KMS-11 (cell line): Measurements from ENCODE around the gene VCL.

Experiments used
- H2AFZ ChIP-seq: fragments of 200-600 bp; sonication (generic); 2 replicates; pipeline ENCODE4 v1.6.1; 2016; ENCODE audit warnings: antibody characterized with exemption, mixed run types, low read depth
- H3K27ac ChIP-seq: fragments of 200-600 bp; sonication (generic); 2 replicates; pipeline ENCODE4 v1.6.1; 2016; ENCODE audit warnings: mild to moderate bottlenecking, mixed run types
- H3K27me3 ChIP-seq: fragments of 200-600 bp; sonication (generic); 2 replicates; pipeline ENCODE4 v1.6.1; 2017; ENCODE audit warnings: mild to moderate bottlenecking, low read depth, mixed run types, moderate library complexity; ENCODE audit not compliant: insufficient read depth
- H3K36me3 ChIP-seq: fragments of 200-600 bp; sonication (generic); 2 replicates; pipeline ENCODE4 v1.6.1; 2017; ENCODE audit warnings: mild to moderate bottlenecking, mixed run types; ENCODE audit not compliant: insufficient read depth
- H3K4me1 ChIP-seq: fragments of 200-600 bp; sonication (generic); 2 replicates; pipeline ENCODE4 v1.6.1; 2016; ENCODE audit warnings: mild to moderate bottlenecking, low read depth, mixed run types; ENCODE audit not compliant: poor library complexity, severe bottlenecking
- H3K4me2 ChIP-seq: fragments of 200-600 bp; sonication (generic); 2 replicates; pipeline ENCODE4 v1.7.0; 2016; ENCODE audit warnings: mild to moderate bottlenecking, mixed run types
- H3K4me3 ChIP-seq: fragments of 200-600 bp; sonication (generic); IDR thresholded peaks from 2 replicates; pipeline ENCODE4 v1.6.1; 2017; ENCODE audit warnings: low read depth, low read length, mixed read lengths; ENCODE audit not compliant: insufficient read depth
- H3K79me2 ChIP-seq: fragments of 200-600 bp; sonication (generic); 2 replicates; pipeline ENCODE4 v1.6.1; 2016; ENCODE audit warnings: low read depth, mixed run types; ENCODE audit not compliant: insufficient read depth
- H3K9ac ChIP-seq: fragments of 200-600 bp; sonication (generic); 2 replicates; pipeline ENCODE4 v1.6.1; 2016; ENCODE audit warnings: mild to moderate bottlenecking, mixed run types
- H4K20me1 ChIP-seq: fragments of 200-600 bp; sonication (generic); 2 replicates; pipeline ENCODE4 v1.6.1; 2016; ENCODE audit warnings: mild to moderate bottlenecking, mixed run types; ENCODE audit not compliant: insufficient read depth
- TF ChIP-seq, protein P1 (sequence below): fragments of 200-600 bp; sonication (generic); conservative IDR thresholded peaks from 2 replicates; pipeline ENCODE4 v1.6.1; 2017; ENCODE audit warnings: low read depth, mild to moderate bottlenecking, antibody characterized with exemption, low read length, moderate library complexity, mixed read lengths

VCL gene

GRCh38 chr10:74092372-74092771, 94.5 kb downstream of the VCL start:
- H3K27me3 ChIP-seq, result no peaks in the 10 kb centered on the region
- H3K4me1 ChIP-seq, result no peaks in the 10 kb centered on the region
- H3K4me2 ChIP-seq, result no peak overlapping the region
- no peaks in the 10 kb centered on the region for H3K79me2 ChIP-seq
- no peak overlapping the region for H3K27ac ChIP-seq
- TF ChIP-seq, protein P1, sequence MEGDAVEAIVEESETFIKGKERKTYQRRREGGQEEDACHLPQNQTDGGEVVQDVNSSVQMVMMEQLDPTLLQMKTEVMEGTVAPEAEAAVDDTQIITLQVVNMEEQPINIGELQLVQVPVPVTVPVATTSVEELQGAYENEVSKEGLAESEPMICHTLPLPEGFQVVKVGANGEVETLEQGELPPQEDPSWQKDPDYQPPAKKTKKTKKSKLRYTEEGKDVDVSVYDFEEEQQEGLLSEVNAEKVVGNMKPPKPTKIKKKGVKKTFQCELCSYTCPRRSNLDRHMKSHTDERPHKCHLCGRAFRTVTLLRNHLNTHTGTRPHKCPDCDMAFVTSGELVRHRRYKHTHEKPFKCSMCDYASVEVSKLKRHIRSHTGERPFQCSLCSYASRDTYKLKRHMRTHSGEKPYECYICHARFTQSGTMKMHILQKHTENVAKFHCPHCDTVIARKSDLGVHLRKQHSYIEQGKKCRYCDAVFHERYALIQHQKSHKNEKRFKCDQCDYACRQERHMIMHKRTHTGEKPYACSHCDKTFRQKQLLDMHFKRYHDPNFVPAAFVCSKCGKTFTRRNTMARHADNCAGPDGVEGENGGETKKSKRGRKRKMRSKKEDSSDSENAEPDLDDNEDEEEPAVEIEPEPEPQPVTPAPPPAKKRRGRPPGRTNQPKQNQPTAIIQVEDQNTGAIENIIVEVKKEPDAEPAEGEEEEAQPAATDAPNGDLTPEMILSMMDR, result no peak
- no peak overlapping the region for H2AFZ ChIP-seq
- no peak overlapping the region for H3K9ac ChIP-seq
- no peak overlapping the region for H3K4me3 ChIP-seq
- no peaks in the 10 kb centered on the region for H4K20me1 ChIP-seq
- H3K36me3 ChIP-seq, result peaks cover under 1% of the 10 kb centered on the region; the same call in 1 of the 2 replicates

- no peak overlapping the region for H3K9ac ChIP-seq
- peaks cover 3% of the 10 kb centered on the region; the same call in 1 of the 2 replicates for H3K36me3 ChIP-seq
- no peaks in the 10 kb centered on the region for H3K79me2 ChIP-seq
- TF ChIP-seq, protein P1, result no peak
- H3K4me1 ChIP-seq, result no peaks in the 10 kb centered on the region
- no peak overlapping the region for H3K27ac ChIP-seq
- no peak overlapping the region for H3K4me3 ChIP-seq
- no peaks in the 10 kb centered on the region for H4K20me1 ChIP-seq
- H2AFZ ChIP-seq, result no peak overlapping the region
- no peaks in the 10 kb centered on the region for H3K27me3 ChIP-seq
- H3K4me2 ChIP-seq, result no peak overlapping the region
Observed at GRCh38 chr10:74093530-74094164, 95.7 kb downstream of the VCL start.

DNA sequence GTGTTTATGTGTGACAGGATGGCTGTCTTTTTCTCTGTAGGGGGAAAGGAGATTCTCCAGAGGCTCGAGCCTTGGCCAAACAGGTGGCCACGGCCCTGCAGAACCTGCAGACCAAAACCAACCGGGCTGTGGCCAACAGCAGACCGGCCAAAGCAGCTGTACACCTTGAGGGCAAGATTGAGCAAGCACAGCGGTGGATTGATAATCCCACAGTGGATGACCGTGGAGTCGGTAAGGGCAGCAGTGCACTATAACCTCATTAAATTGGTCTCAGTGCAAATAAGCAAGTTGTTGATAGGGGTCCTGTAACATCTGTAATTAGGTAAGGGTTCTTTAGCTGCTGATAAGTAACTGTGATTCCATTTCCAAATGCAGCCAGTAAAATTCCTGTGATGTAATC, 96.3 kb downstream of the VCL start:
- peaks cover 3% of the 10 kb centered on the region; the same call in 1 of the 2 replicates for H3K36me3 ChIP-seq
- H3K4me1 ChIP-seq, result no peaks in the 10 kb centered on the region
- no peaks in the 10 kb centered on the region for H3K79me2 ChIP-seq
- no peaks in the 10 kb centered on the region for H4K20me1 ChIP-seq
- H3K27me3 ChIP-seq, result no peaks in the 10 kb centered on the region
- no peak overlapping the region for H2AFZ ChIP-seq
- TF ChIP-seq, protein P1, result no peak
- no peak overlapping the region for H3K9ac ChIP-seq
- no peak overlapping the region for H3K4me3 ChIP-seq
- H3K4me2 ChIP-seq, result no peak overlapping the region
- H3K27ac ChIP-seq, result no peak overlapping the region

DNA sequence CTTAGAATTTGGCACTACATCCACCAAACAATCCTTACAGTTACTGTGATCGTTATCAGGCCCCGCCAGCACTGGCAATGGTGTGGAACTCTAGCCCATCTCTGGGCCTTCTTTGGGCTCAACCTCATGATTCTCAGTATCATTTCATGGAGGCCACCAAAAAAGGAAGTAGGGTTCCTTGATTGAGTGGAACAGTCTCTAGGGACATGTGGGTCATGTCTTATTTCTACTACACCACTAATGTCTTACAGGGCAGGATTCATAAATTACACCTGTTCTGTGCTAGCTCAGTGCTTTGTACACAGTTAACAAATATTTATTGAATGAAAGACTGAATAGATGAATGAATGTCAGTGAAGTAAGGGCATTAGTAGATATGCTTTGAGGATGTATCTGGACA, 98.9 kb downstream of the VCL start:
- Histone ChIP-seq H3K27me3 (no peaks in the 10 kb centered on the region), H4K20me1 (no peaks in the 10 kb centered on the region), H2AFZ (no peak overlapping the region), H3K79me2 (no peaks in the 10 kb centered on the region), H3K27ac (no peak overlapping the region), H3K36me3 (peaks cover 3% of the 10 kb centered on the region; the same call in 1 of the 2 replicates), H3K4me2 (no peak overlapping the region), H3K4me1 (no peaks in the 10 kb centered on the region), H3K4me3 (no peak overlapping the region), H3K9ac (no peak overlapping the region)
- TF ChIP-seq, protein P1, result no peak
